Activated T-helper 9 cell treated with anti-CD3 and anti-CD28 coated beads, Interleukin-2, amount 50 U/mL, for 16 hours (primary cell): ENCODE results near the gene MYO3B.

ENCODE experiments used
- DNase-seq: peaks from one replicate; pipeline ENCODE4 v3.0.0-alpha.2; 2020; ENCODE audit warnings: low read depth

Gene MYO3B

DNA sequence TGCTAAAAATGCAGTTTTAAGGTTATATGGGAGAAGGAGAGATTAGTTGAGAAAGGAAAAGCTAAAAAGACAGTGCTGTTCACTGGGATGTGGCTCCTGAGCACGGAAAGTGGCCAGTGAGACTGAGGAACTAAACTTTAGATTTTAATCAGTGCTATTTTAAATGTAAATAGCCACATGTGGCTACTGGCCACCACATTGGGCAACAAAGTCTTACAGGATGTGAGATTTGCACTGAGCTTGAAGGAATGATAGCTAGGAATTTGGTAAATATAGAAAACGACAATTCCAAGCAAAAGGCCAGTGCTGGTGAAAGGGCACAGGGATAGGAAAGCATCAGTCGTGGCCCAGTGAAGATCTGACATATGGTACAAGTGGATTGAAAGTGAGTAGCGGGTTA, 523.1 kb downstream of the MYO3B start:
- DNase-seq, result no peak

DNA sequence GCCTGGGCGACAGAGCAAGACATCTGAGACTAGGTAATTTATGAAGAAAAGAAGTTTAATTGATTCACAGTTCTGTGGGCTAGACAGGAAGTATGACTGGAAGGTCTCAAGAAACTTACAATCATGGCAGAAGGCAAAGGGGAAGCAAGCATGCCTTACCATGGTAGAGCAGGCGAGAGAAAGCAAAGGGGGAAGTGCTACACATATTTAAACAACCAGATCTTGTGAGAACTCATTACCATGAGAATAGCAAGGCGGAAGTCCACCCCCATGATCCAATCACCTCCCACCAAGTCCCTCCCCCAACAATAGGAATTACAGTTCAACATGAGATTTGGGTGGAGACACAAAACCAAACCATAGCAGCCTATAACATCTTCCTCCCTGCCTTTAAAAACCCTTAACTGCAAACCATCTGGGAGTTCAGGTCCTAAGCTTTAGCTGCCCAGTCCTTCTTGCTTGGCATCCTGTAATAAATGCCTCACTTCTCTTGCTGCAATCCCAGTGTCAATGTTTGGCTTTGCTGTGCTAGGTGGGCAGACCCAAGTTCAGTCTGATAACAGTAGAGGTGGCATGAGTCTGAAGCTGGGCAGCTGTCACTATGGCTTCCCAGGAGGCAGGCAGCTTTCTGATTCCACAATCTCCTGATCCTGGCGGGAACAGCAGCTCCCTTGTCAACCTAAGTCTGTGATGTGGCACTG, 526.0 kb downstream of the MYO3B start:
- no peak for DNase-seq
